ENCODE results near the gene EMX1. TPM values are rescaled to one million over a fixed set of nuclear protein-coding genes. Genes with fewer than 3 reads are reported as not detected.

EMX1 gene
- total RNA-seq, 1 experiment from 2014 or later, result not detected

DNA sequence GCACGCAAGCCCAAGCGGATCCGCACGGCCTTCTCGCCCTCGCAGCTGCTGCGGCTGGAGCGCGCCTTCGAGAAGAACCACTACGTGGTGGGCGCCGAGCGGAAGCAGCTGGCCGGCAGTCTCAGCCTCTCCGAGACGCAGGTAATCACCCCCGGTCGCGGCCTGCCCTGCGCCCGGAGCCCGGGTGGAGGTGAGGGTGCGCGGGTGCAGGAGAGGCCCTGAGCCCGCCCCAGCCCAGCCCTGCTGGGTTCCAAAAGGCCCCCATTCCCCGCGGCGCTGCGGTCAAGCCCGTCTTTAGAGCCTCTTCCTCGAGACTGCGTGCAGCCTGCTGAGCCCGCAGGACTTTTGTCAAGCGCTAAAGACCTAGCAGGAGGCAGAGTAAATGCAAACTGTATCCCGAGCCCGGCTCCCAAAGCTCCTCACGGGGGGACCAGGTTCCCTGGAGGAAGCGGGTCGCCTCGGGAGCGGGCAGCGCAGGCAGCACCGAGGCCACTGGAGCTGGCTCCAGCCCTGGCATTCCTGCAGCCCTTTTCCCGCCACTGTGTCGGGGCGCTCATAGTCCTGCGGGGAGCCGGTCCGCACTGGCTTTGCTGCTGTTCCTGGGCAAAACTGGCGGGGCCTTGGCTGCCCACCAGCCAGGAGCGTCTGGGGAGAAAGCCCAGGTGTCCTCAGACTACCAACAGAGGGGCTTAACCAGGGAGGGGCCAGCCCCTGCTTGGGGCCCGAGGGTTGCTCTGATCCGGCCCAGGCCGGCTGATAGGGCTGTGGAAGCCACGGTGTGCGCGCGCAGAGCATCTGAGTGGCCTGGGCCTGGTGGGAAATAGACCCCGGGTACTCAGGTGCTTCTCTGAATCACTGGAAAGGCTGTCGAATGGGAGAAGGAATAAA lies 7.3 kb downstream of the EMX1 start:
- Histone ChIP-seq H3K9me3 (replicated peaks) (peaks cover 6% of the 10 kb centered on the region; the same call in 1 of the 2 replicates), H3K27ac (no peak overlapping the region), H3K4me1 (replicated peaks) (peaks cover 6% of the 10 kb centered on the region; the same call in 1 of the 2 replicates), H3K4me3 (no peak overlapping the region), H3K36me3 (no peaks in the 10 kb centered on the region), H3K27me3 (replicated peaks) (peaks cover 100% of the 10 kb centered on the region)
- DNase-seq (ENCODE audit: low read depth in 1 of 2, low spot score in 2 of 2), result no peak

DNA sequence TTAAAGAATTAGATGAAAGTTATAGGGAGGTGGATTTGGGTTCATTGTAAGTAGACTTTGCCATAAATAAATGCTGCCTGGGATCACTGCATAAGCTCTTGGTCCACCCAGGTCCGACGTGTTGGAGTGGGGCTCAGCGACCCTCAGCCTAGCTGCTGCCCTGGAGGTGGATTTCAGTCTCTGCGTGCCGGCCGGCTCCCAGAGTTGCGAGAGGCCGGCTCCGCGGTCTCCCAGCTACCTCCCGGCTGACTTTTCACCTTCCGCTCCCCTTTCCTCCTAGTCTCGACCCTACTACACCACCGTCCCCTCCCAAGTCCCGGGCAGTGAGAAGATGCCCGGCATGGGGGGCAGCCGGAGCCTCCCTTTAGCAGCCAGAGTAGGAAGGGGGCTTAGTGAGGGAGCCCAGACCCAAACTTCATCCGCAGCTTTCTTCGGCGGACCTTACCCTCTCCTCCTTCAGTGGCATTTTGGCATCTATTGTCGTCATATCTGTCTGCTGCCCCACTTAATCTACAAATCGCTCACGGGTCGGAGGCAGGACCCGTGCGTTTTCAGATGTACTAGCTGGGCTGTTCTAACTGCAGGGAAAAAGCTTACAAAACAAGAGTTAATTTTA lies 8.1 kb downstream of the EMX1 start:
- H3K4me1 ChIP-seq (replicated peaks), result peaks cover 6% of the 10 kb centered on the region; the same call in 1 of the 2 replicates
- peaks cover 5% of the 10 kb centered on the region; the same call in 1 of the 2 replicates for H3K9me3 ChIP-seq (replicated peaks)
- DNase-seq (ENCODE audit: low read depth in 1 of 2, low spot score in 2 of 2), result no peak
- peaks cover 100% of the 10 kb centered on the region for H3K27me3 ChIP-seq (replicated peaks)
- no peak overlapping the region for H3K27ac ChIP-seq
- no peaks in the 10 kb centered on the region for H3K36me3 ChIP-seq
- no peak overlapping the region for H3K4me3 ChIP-seq

DNA sequence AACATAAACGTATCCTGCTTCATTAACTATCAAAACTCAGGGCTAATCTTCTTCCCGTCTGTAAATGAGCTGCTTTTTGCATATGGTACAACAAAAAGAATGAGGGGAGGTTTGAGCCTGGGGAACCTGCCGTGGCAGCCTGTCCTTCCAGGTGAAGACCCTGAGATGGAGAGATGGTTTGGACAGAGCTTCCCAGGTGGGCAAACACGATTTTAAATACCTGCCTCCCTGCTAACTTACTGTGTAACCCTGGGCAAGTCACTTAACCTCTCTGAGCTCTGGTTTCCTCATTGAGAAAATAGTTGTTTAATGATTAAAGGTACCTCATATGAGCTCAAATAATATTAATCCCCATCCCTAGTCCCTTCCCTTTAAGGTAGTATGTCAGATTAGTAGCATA lies 9.0 kb downstream of the EMX1 start:
- H3K4me3 ChIP-seq, result no peak overlapping the region
- DNase-seq (ENCODE audit: low read depth in 1 of 2, low spot score in 2 of 2), result no peak
- H3K36me3 ChIP-seq, result no peaks in the 10 kb centered on the region
- H3K27ac ChIP-seq, result no peak overlapping the region
- H3K27me3 ChIP-seq (replicated peaks), result peaks cover 93% of the 10 kb centered on the region
- peaks cover 6% of the 10 kb centered on the region; the same call in 1 of the 2 replicates for H3K4me1 ChIP-seq (replicated peaks)
- no peaks in the 10 kb centered on the region for H3K9me3 ChIP-seq (replicated peaks)

DNA sequence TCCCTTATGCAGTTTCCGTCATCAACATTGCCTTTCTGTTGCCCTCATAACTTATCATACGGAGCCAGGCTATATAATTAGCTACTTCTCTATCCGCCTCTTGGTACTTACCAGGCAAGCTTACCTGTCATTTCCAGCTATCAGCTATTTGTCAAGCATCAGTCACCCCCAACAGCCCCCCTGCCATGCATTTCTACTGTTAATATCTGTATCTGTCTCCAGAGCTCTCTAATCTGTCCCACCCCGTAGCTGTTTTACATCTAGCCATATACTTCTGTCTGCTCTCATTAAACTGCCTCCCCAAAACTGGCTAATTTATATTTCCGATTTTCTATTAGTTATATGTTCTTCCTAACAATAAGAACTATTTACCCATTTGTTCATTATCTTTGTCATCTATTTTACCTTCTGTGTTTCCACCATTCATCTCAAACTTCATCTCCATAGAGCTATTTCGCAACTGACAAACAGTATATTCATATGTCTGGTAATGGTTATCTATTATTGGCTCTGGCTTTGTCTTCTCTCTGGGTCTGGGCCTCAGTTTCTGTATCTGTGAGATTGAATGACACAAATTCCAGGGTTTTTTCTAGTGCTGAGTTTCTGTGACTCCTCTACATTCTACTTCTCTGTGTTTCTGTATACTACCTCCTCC lies 9.6 kb downstream of the EMX1 start:
- Histone ChIP-seq H3K4me1 (replicated peaks) (peaks cover 6% of the 10 kb centered on the region; the same call in 1 of the 2 replicates), H3K4me3 (no peak overlapping the region), H3K27ac (no peak overlapping the region), H3K9me3 (replicated peaks) (no peaks in the 10 kb centered on the region), H3K27me3 (replicated peaks) (peaks cover 88% of the 10 kb centered on the region), H3K36me3 (no peaks in the 10 kb centered on the region)
- DNase-seq (ENCODE audit: low read depth in 1 of 2, low spot score in 2 of 2), result no peak

DNA sequence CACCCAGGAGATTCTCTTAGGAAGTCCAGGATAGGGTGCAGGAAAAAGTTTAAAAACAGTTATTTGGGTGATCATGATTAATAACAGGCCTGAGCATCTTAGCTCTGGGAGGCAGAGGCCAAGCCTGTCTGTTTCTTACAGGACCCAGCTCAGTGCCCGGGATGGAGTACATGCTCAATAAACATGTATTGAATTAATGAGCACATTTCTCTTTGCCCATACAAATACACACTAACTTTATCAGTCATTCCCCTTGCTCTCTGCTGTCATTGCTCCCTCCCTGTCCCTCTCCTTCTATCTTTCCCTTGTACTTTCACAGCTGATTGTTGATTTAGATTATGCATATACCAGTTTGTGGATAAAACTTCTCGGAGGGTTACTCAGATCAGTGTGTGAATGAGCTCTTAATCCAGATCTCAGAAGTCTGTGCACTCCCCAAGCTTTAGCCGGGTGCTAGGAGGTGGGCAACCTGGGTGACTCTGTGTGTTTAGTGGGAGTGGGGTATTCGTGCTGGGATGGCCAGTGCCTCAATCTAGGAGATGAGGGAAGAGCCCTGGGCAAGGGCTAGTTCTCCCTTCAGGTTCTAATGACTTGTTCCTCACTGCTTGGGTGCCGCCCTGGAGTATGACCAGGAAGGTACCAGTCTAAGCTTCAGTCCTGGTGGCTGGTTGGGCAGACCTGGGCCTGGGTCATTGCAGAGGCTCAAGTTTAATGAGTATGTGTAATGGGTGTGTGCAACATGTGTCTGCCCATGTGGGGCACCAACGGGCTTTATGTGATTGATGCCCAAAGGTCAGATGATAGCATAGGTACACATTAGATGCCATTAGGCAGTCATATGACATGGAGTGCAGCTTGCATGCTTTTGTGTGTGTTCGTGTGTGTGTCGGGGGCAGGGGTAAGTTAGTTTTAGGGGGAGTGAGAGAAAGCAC lies 10.6 kb downstream of the EMX1 start:
- Histone ChIP-seq H3K36me3 (no peaks in the 10 kb centered on the region), H3K9me3 (replicated peaks) (no peaks in the 10 kb centered on the region), H3K27ac (no peak overlapping the region), H3K4me1 (replicated peaks) (peaks cover 6% of the 10 kb centered on the region; the same call in 1 of the 2 replicates), H3K27me3 (replicated peaks) (peaks cover 78% of the 10 kb centered on the region), H3K4me3 (no peak overlapping the region)
- DNase-seq (ENCODE audit: low read depth in 1 of 2, low spot score in 2 of 2), result no peak

DNA sequence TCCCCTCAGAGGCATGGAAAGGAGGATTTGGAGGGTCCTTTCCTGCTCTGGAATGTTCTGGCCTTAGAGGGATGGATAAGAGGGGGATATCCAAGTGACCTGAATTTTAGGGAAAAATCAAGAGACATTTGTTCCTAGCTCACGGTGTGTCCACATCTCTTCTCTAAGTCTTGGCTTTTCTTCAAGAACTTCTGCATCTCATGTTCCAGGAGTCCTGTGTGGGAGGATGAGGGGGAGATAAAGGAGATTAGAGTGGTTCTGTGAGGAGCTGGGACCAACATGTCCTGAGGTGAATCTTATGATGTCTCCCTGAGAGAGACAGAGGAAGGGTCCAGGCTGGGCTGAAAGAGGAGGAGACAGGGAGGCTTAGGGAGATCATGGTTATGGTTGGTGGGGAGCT lies 11.7 kb downstream of the EMX1 start:
- no peak for DNase-seq (ENCODE audit: low read depth in 1 of 2, low spot score in 2 of 2)
- Histone ChIP-seq H3K27me3 (replicated peaks) (peaks cover 67% of the 10 kb centered on the region), H3K4me3 (no peak overlapping the region), H3K36me3 (no peaks in the 10 kb centered on the region), H3K4me1 (replicated peaks) (peaks cover 5% of the 10 kb centered on the region; the same call in 1 of the 2 replicates), H3K9me3 (replicated peaks) (no peaks in the 10 kb centered on the region), H3K27ac (no peak overlapping the region)

DNA sequence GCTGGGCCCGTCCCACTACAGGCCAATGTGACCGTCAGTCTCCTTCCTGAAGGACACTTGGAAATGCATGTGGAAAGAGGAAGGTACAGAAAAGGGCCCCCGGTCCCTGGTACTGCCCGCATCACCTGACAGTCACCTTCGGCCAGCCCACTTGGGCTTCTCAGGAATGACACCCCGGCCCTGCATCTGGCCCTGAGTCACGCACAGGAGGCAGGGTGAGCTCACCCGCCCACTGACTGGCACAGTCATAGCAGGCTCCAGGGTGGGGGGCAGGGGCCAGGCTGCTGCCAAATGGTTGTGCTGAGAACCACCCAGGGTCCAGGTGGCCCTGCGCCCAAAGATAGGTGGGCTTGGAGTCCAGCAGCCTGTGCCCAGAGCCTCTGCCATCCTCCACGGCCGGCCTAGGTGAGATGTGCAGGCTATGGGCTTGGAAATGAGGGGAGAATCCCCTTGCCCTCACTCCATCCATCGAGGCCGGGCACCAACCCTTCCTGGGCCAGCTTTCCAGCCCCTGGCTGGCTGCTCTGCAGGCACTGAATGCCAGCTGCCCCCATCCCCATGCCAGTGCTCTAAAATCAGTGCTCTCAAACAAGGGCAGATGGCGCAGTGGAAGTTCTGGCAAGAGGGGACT lies 14.1 kb downstream of the EMX1 start:
- peaks cover 43% of the 10 kb centered on the region for H3K27me3 ChIP-seq (replicated peaks)
- H3K9me3 ChIP-seq (replicated peaks), result no peaks in the 10 kb centered on the region
- no peaks in the 10 kb centered on the region for H3K4me1 ChIP-seq (replicated peaks)
- H3K36me3 ChIP-seq, result no peaks in the 10 kb centered on the region
- no peak overlapping the region for H3K27ac ChIP-seq
- DNase-seq (ENCODE audit: low read depth in 1 of 2, low spot score in 2 of 2), result no peak
- H3K4me3 ChIP-seq, result no peak overlapping the region

DNA sequence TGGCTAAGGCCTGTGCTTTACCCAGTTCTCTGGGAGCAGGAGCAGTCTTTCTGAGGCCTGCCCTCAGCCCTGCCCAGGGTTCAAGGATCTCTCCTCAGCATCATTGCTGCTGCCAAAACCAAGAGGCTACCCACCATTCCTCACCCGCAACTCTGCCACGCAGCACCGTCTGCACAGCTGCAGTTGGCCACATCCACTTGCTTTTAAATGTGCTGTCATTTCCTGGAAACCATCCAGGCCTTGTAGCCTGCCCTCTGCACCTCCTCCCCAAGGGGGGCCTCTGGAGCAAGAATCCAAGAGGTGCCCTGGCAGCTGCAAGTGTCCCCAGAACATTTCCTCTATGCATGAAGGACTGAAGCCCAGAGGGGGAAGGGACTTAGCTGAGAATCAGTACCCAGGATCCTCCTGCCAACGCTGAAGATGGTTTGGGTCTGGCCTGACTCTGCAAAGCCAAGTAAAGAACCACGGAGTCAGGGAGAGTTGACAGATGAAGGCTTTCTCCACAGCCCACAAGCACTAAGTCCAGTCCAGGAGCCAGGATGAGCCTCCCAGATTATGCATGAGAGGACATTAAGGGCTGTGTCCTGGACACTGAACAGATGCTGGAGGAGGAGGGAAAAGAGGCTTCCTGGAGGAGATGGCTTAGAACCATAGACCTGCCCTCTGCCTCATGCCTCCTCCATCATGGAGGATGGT lies 14.9 kb downstream of the EMX1 start:
- no peaks in the 10 kb centered on the region for H3K36me3 ChIP-seq
- no peak overlapping the region for H3K27ac ChIP-seq
- no peaks in the 10 kb centered on the region for H3K9me3 ChIP-seq (replicated peaks)
- no peak for DNase-seq (ENCODE audit: low read depth in 1 of 2, low spot score in 2 of 2)
- peaks cover 35% of the 10 kb centered on the region for H3K27me3 ChIP-seq (replicated peaks)
- H3K4me3 ChIP-seq, result no peak overlapping the region
- no peaks in the 10 kb centered on the region for H3K4me1 ChIP-seq (replicated peaks)

DNA sequence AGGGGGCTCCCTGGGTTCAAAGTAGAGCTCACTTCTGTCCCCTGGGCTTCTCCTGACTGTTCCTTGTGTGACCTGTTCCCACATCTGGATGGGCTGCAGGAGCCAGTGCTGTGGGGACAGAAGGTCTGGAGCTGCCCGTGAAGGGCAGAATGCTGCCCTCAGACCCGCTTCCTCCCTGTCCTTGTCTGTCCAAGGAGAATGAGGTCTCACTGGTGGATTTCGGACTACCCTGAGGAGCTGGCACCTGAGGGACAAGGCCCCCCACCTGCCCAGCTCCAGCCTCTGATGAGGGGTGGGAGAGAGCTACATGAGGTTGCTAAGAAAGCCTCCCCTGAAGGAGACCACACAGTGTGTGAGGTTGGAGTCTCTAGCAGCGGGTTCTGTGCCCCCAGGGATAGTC lies 15.5 kb downstream of the EMX1 start:
- Histone ChIP-seq H3K27me3 (replicated peaks) (peaks cover 29% of the 10 kb centered on the region), H3K4me3 (no peak overlapping the region), H3K4me1 (replicated peaks) (no peaks in the 10 kb centered on the region), H3K36me3 (no peaks in the 10 kb centered on the region), H3K9me3 (replicated peaks) (no peaks in the 10 kb centered on the region), H3K27ac (no peak overlapping the region)
- DNase-seq (ENCODE audit: low read depth in 1 of 2, low spot score in 2 of 2), result no peak

DNA sequence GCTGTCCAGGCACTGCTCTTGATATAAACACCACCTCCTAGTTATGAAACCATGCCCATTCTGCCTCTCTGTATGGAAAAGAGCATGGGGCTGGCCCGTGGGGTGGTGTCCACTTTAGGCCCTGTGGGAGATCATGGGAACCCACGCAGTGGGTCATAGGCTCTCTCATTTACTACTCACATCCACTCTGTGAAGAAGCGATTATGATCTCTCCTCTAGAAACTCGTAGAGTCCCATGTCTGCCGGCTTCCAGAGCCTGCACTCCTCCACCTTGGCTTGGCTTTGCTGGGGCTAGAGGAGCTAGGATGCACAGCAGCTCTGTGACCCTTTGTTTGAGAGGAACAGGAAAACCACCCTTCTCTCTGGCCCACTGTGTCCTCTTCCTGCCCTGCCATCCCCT lies 15.9 kb downstream of the EMX1 start:
- DNase-seq (ENCODE audit: low read depth in 1 of 2, low spot score in 2 of 2), result no peak
- Histone ChIP-seq H3K9me3 (replicated peaks) (no peaks in the 10 kb centered on the region), H3K36me3 (no peaks in the 10 kb centered on the region), H3K27me3 (replicated peaks) (peaks cover 25% of the 10 kb centered on the region), H3K27ac (no peak overlapping the region), H3K4me3 (no peak overlapping the region), H3K4me1 (replicated peaks) (no peaks in the 10 kb centered on the region)

DNA sequence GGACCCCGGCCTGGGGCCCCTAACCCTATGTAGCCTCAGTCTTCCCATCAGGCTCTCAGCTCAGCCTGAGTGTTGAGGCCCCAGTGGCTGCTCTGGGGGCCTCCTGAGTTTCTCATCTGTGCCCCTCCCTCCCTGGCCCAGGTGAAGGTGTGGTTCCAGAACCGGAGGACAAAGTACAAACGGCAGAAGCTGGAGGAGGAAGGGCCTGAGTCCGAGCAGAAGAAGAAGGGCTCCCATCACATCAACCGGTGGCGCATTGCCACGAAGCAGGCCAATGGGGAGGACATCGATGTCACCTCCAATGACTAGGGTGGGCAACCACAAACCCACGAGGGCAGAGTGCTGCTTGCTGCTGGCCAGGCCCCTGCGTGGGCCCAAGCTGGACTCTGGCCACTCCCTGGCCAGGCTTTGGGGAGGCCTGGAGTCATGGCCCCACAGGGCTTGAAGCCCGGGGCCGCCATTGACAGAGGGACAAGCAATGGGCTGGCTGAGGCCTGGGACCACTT lies 16.4 kb downstream of the EMX1 start:
- DNase-seq (ENCODE audit: low read depth in 1 of 2, low spot score in 2 of 2), result no peak
- peaks cover 20% of the 10 kb centered on the region for H3K27me3 ChIP-seq (replicated peaks)
- no peaks in the 10 kb centered on the region for H3K9me3 ChIP-seq (replicated peaks)
- H3K4me3 ChIP-seq, result no peak overlapping the region
- H3K4me1 ChIP-seq (replicated peaks), result no peaks in the 10 kb centered on the region
- no peak overlapping the region for H3K27ac ChIP-seq
- no peaks in the 10 kb centered on the region for H3K36me3 ChIP-seq
